Stomach (tissue), 4 donors: Measurements from ENCODE around the gene MTA2.

Experiments
- EP300 ChIP-seq: sonication (generic); formaldehyde crosslinking; IDR thresholded peaks from one replicate; pipeline ENCODE4 v1.6.1; 2017; ENCODE audit warnings: antibody characterized with exemption
- POLR2A ChIP-seq, 4 donors: fragments of 450-650 bp; IDR thresholded peaks; one replicate each; pipeline ENCODE4 v1.6.1; 2016; ENCODE audit warnings: antibody characterized with exemption in 4 of 4, control low read depth in 2 of 4, mild to moderate bottlenecking in 1 of 4, moderate library complexity in 1 of 4
- POLR2AphosphoS5 ChIP-seq, 3 donors: sonication (generic); formaldehyde crosslinking; IDR thresholded peaks; one replicate each; pipeline ENCODE4 v1.6.1; 2016; ENCODE audit warnings: antibody characterized with exemption in 3 of 3
- TF ChIP-seq, protein P1 (sequence below), 7 experiments: fragments of 450-650 bp in 4 of 7; fragments of 200-600 bp in 3 of 7; sonication (generic) in 3 of 7; IDR thresholded peaks; one replicate each; pipeline ENCODE4 v1.5.1; 2016 to 2019; ENCODE audit warnings: antibody characterized with exemption in 7 of 7, control low read depth in 2 of 7, mild to moderate bottlenecking in 1 of 7

DNA sequence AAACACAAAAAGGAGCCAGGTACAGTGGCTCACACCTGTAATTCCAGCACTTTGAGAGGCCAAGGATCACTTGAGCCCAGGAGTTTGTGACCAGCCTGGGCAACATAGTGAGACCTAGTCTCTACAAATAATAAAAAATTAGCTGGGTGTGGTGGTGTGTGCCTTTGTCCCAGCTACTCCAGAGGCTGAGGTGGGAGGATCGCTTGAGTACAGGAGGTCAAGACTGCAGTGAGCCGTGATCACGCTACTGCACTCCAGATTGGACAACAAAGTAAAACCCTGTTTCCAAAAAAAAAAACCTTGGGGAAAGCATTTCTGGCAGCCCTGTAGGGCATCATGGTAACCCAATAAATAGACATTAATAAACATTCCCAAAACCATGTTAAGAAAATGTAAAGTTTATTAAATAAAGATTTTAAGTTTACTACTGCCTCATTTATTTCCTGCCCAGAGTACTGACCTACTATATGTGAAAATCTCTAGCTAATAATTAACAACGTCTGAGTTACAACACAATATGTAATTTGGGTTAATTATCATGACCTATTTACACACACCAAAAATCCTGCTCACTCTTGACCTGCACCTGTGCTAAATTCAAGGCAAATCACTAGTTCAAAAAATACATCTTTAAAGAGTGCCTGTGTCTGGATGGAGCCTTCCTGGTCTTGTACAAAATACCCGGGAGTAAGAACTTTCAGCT lies 36.4 kb downstream of the MTA2 start:
- no peak for TF ChIP-seq POLR2A (IDR thresholded peaks at IDR 0.05)
- TF ChIP-seq, protein P1, sequence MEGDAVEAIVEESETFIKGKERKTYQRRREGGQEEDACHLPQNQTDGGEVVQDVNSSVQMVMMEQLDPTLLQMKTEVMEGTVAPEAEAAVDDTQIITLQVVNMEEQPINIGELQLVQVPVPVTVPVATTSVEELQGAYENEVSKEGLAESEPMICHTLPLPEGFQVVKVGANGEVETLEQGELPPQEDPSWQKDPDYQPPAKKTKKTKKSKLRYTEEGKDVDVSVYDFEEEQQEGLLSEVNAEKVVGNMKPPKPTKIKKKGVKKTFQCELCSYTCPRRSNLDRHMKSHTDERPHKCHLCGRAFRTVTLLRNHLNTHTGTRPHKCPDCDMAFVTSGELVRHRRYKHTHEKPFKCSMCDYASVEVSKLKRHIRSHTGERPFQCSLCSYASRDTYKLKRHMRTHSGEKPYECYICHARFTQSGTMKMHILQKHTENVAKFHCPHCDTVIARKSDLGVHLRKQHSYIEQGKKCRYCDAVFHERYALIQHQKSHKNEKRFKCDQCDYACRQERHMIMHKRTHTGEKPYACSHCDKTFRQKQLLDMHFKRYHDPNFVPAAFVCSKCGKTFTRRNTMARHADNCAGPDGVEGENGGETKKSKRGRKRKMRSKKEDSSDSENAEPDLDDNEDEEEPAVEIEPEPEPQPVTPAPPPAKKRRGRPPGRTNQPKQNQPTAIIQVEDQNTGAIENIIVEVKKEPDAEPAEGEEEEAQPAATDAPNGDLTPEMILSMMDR (IDR thresholded peaks at IDR 0.05): no peak
- TF ChIP-seq POLR2AphosphoS5 (IDR thresholded peaks at IDR 0.05): no peak
- TF ChIP-seq EP300: no peak
